Gastrocnemius medialis (tissue), 4 donors: ENCODE data around the gene TUBGCP3.

Experiments
- POLR2A ChIP-seq, 2 donors: fragments of 450-650 bp; IDR thresholded peaks; one replicate each; pipeline ENCODE4 v1.6.1; 2017; ENCODE audit warnings: antibody characterized with exemption in 2 of 2, mild to moderate bottlenecking in 2 of 2, moderate library complexity in 2 of 2
- TF ChIP-seq, protein P1 (sequence below), 5 experiments: fragments of 450-650 bp in 3 of 5; fragments of 200-600 bp in 2 of 5; sonication (generic) in 2 of 5; IDR thresholded peaks in 4 of 5; conservative IDR thresholded peaks in 1 of 5; 1 replicate in 4 of 5; 2 replicates in 1 of 5; pipeline ENCODE4 v1.5.1; 2016 to 2019; ENCODE audit warnings: antibody characterized with exemption in 5 of 5, mild to moderate bottlenecking in 3 of 5, moderate library complexity in 3 of 5

DNA sequence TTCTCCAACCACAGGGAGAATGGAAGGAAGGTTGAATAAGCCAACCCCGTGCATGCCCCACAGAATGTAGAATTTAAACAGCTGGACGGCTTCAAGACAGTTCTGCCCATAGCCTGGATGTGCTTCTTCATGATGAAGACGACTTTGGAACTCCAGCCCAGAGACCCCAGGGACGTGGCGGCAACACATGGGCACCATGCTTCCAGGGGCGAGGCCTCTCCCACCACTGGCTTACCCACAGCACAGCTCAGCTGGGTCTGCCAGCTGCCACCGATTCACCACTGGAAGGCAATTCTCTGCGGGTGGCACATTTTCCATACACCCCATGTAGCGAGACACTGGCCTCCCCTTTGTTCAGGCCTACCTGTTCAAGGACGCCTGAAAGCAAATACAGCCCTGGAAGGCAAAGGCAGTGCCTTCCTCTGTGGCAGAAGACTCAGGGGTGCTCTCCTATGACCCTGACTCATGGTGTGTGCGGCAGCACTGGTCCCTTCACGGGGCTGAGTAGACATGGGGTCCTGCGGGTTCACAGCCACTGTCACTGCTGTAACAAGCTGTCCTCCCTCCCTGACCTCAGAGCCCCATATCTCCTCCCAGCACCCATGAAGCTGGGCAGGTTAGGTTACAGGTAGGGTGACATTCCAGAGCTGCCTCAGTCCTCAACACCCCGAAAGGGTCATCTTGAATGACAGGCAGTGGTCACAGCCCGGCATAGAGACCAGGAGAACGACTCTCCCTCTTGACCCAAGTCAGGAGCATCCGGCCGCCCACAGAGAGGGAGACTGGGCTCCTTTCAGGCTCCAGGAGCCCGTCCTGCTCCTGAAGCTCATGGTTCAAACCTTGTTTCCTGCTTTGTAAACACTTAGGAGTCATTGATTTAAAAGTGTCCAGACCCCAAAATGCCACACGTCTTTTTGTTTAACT, 139.1 kb downstream of the TUBGCP3 start:
- TF ChIP-seq, protein P1, sequence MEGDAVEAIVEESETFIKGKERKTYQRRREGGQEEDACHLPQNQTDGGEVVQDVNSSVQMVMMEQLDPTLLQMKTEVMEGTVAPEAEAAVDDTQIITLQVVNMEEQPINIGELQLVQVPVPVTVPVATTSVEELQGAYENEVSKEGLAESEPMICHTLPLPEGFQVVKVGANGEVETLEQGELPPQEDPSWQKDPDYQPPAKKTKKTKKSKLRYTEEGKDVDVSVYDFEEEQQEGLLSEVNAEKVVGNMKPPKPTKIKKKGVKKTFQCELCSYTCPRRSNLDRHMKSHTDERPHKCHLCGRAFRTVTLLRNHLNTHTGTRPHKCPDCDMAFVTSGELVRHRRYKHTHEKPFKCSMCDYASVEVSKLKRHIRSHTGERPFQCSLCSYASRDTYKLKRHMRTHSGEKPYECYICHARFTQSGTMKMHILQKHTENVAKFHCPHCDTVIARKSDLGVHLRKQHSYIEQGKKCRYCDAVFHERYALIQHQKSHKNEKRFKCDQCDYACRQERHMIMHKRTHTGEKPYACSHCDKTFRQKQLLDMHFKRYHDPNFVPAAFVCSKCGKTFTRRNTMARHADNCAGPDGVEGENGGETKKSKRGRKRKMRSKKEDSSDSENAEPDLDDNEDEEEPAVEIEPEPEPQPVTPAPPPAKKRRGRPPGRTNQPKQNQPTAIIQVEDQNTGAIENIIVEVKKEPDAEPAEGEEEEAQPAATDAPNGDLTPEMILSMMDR (IDR thresholded peaks at IDR 0.05 in 4 of 5, conservative IDR thresholded peaks at IDR 0.05 in 1 of 5), result no peak
- TF ChIP-seq POLR2A (IDR thresholded peaks at IDR 0.05), result no peak
